ENCODE data around the gene BEST4.
A peak's percentile ranks its signal among the peaks of the same experiment; 100 is the strongest.

GRCh38 chr1:44812822-44813543 is 25.0 kb upstream of the BEST4 start:
- no peak for TF ChIP-seq EP300 (IDR thresholded peaks at IDR 0.05; ENCODE audit: borderline replicate concordance in 1 of 2, low read depth in 2 of 2, low read length in 2 of 2)
- TF ChIP-seq YY1 (IDR thresholded peaks at IDR 0.05; ENCODE audit: low read depth, low read length): no peak
- TF ChIP-seq, protein P1, sequence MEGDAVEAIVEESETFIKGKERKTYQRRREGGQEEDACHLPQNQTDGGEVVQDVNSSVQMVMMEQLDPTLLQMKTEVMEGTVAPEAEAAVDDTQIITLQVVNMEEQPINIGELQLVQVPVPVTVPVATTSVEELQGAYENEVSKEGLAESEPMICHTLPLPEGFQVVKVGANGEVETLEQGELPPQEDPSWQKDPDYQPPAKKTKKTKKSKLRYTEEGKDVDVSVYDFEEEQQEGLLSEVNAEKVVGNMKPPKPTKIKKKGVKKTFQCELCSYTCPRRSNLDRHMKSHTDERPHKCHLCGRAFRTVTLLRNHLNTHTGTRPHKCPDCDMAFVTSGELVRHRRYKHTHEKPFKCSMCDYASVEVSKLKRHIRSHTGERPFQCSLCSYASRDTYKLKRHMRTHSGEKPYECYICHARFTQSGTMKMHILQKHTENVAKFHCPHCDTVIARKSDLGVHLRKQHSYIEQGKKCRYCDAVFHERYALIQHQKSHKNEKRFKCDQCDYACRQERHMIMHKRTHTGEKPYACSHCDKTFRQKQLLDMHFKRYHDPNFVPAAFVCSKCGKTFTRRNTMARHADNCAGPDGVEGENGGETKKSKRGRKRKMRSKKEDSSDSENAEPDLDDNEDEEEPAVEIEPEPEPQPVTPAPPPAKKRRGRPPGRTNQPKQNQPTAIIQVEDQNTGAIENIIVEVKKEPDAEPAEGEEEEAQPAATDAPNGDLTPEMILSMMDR (IDR thresholded peaks at IDR 0.05; ENCODE audit: control extremely low read depth in 1 of 3, insufficient read depth in 1 of 3, low read depth in 1 of 3, low read length in 3 of 3): no peak
- TF ChIP-seq CEBPB (IDR thresholded peaks at IDR 0.05; ENCODE audit: low read depth, low read length): no peak
- no peak for TF ChIP-seq CBX5 (IDR thresholded peaks at IDR 0.05; ENCODE audit: low read depth, low read length)
- TF ChIP-seq CREB1 (IDR thresholded peaks at IDR 0.05): no peak
- TF ChIP-seq RNF2 (IDR thresholded peaks at IDR 0.05; ENCODE audit: borderline replicate concordance, low read depth, low read length, missing control alignments, poor library complexity, severe bottlenecking): peak; percentile 41
- no peak for TF ChIP-seq POLR2A (IDR thresholded peaks at IDR 0.05; ENCODE audit: control extremely low read depth in 1 of 2, low read depth in 2 of 2, low read length in 2 of 2)
- TF ChIP-seq RAD21 (IDR thresholded peaks at IDR 0.05 in 1 of 2, conservative IDR thresholded peaks at IDR 0.05 in 1 of 2; ENCODE audit: low read depth in 2 of 2, low read length in 2 of 2): no peak
